ENCODE results near the gene ELAPOR1.
"Not testable (repeated sequence)": the region's sequence is repeated elsewhere in the genome, so short reads cannot be mapped to it uniquely, and the experiment has no call there.

Gene ELAPOR1

GRCh38 chr1:109133815-109134214 lies 19.9 kb downstream of the ELAPOR1 start:
- DNase-seq (ENCODE audit: extremely low read depth in 1 of 2, low read depth in 1 of 2): no peak

DNA sequence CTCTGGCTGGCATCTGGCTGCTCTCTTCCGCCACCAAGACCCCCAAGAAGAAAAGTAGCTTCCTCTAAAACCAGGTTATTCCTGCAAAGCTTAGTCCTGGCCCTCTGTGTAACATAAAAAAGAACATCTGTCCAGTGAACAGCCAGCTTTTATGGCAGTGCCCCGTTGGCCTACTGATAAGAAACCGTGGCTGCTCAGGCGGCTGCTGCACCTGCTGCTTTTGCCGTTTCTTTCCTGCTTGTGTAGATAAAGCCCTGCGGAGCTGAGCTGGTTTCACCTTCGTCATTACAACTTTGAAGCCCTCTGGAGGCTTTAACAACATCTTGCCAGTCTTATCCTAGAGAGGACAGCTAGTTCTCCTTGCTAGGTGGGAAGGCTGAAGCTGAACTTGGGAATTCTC lies 20.5 kb downstream of the ELAPOR1 start:
- DNase-seq (ENCODE audit: extremely low read depth in 1 of 2, low read depth in 1 of 2): no peak

- DNase-seq (ENCODE audit: extremely low read depth in 1 of 2, low read depth in 1 of 2): no peak
These were observed 22.0 kb downstream of the ELAPOR1 start for GRCh38 chr1:109135940-109136339.

- no peak for DNase-seq (ENCODE audit: extremely low read depth in 1 of 2, low read depth in 1 of 2)
These were observed 22.9 kb downstream of the ELAPOR1 start for GRCh38 chr1:109136766-109137165.

DNA sequence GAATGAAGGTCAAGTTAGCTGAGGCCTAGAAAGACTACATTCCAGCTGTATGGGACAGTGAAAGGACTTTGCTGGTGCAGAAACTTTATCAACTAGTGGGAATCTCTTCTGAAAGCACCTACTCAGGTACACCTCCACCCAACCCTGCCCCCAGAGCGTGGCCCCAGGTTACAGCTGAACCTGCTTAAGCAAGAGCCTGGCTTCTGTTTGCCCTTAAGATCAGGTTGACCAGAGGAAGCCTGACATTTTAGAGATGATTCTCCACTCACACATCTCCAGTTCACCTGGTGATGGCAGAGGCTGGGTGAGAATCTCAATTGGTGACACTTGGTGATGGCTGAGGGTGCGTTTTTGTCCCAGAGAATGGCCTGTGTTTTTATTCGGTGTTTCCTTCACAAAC lies 24.0 kb downstream of the ELAPOR1 start:
- DNase-seq (ENCODE audit: extremely low read depth in 1 of 2, low read depth in 1 of 2): no peak

GRCh38 chr1:109138358-109138757 lies 24.4 kb downstream of the ELAPOR1 start:
- no peak for DNase-seq (ENCODE audit: extremely low read depth in 1 of 2, low read depth in 1 of 2)

DNA sequence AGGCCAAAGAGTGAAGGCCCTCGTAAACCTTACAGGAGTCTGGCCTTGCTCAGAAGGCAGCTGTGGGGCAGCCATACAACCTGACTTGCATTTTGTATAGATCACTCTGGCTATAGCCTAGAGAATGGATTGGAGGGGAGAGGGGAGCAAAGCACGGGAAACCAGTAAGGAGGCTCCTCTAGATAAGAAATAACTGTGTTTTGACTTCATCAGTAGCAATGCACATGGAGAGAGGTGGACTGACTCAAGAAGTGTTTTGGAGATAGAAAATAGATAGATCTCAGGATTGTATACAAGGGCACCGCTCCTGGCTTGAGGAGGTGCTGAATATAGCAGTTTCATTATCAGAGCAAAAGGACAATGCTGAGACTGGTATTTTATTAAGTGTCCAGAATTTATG lies 26.5 kb downstream of the ELAPOR1 start:
- DNase-seq (ENCODE audit: extremely low read depth in 1 of 2, low read depth in 1 of 2): no peak

- DNase-seq (ENCODE audit: extremely low read depth in 1 of 2, low read depth in 1 of 2): no peak
These were observed 28.3 kb downstream of the ELAPOR1 start for GRCh38 chr1:109142260-109142659.

DNA sequence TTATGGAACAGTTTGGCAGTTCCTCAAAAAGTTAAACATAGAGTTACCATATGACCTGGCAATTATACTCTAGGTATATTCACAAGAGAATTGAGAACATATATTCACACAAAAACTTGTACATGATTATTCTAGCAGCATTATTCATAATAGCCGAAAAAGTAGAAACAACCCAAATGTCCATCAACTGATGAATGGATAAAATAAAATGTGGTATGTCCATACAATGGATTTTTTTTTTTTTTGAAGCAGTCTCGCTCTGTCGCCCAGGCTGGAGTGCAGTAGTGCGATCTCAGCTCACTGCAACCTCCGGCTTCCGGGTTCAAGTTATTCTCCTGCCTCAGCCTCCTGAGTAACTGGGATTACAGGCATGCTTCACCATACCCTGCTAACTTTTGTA lies 28.8 kb downstream of the ELAPOR1 start:
- not testable (repeated sequence) for DNase-seq (ENCODE audit: extremely low read depth in 1 of 2, low read depth in 1 of 2)

DNA sequence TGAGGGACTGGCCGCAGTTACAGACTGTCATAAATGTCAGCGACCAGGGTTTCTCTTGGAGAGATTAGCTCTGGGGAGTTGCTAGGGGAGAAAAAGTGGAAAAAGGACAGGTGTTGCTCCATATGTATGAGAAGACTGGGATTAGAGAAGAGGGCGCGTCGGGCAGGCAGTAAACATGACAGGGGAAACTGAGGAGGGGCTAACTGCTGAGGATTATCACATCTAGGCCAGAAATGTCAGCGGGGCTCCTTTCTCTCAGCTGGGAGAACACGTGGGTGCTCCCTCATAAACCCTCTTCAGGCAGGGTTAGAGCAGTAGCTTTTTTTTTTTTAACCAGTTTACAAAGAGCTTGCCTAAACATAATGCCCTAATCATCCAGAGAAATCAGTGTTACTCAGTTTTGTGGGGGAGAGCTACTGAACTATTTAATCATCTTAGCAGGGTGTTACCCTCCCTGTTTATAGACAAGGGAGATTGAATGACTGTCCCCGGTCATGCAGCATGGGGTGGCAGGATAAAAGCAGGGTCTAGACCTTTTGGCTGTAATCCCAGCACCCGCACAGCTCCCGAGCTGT lies 35.2 kb downstream of the ELAPOR1 start:
- no peak for DNase-seq (ENCODE audit: extremely low read depth in 1 of 2, low read depth in 1 of 2)

GRCh38 chr1:109149874-109150601 lies 36.1 kb downstream of the ELAPOR1 start:
- DNase-seq (ENCODE audit: extremely low read depth in 1 of 2, low read depth in 1 of 2): no peak

DNA sequence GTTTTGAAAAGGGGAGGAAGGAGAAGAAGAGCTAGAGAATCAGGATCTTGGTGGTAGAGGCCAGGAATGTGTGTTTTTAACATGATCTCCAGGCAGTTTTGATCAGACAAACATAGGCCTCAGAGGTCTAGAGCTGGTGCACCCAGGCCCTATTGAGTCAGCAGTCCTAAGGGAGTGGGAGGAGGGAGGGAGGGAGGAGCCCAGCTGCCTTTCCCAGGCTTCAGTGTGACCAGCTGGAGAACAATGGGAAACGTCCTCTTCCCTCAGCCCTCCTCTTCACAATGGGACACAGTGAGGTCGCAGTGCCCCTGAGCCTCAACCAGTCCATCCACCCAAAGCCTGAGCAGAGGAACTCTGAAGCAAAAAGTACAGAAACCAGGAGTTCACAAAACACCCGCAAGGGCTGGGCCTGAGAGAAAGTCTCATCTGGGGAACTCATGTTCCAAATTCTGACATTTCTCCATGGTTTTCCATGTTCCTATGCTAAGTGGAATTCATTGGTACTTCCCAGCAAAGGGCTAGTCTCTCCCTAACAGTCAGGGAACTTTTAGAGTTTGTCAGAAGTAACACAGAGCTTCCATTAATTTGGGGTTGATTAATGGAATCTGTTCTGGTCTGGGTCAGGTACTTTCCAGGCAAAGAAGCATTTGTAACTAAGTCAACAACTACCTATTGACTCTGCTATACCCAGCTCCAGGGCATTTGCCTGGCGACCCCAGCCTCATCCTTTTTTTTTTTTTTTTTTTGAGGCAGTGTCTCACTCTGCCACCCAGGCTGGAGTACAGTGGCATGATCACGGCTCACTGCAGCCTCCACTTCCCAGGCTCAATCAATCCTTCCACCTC lies 37.5 kb downstream of the ELAPOR1 start:
- DNase-seq (ENCODE audit: extremely low read depth in 1 of 2, low read depth in 1 of 2): no peak

DNA sequence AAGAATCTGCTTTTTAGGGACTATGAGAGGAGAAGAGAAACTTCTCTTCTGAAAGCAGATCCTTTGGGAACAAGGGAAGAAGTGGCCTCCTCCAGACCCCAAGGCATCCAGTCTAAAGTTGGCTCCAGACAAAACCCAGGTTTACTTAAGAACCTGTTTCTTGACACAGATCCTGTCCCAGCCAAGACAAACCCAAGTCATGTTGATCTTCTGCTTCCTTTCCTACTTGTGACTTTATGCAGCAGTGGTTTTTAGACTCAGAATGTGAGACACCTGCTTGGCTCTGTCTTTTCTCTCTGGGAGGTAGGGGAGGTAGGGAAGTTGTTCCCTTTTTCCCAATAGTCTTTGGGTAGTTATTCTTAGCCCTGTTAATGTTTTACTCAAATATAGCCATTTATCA lies 38.3 kb downstream of the ELAPOR1 start:
- no peak for DNase-seq (ENCODE audit: extremely low read depth in 1 of 2, low read depth in 1 of 2)

GRCh38 chr1:109156916-109157385 lies 43.0 kb downstream of the ELAPOR1 start:
- DNase-seq (ENCODE audit: extremely low read depth in 1 of 2, low read depth in 1 of 2): no peak

GRCh38 chr1:109158433-109158832 lies 44.5 kb downstream of the ELAPOR1 start:
- no peak for DNase-seq (ENCODE audit: extremely low read depth in 1 of 2, low read depth in 1 of 2)

GRCh38 chr1:109159326-109159725 lies 45.4 kb downstream of the ELAPOR1 start:
- no peak for DNase-seq (ENCODE audit: extremely low read depth in 1 of 2, low read depth in 1 of 2)

GRCh38 chr1:109160071-109160840 lies 46.3 kb downstream of the ELAPOR1 start:
- DNase-seq (ENCODE audit: extremely low read depth in 1 of 2, low read depth in 1 of 2): no peak

DNA sequence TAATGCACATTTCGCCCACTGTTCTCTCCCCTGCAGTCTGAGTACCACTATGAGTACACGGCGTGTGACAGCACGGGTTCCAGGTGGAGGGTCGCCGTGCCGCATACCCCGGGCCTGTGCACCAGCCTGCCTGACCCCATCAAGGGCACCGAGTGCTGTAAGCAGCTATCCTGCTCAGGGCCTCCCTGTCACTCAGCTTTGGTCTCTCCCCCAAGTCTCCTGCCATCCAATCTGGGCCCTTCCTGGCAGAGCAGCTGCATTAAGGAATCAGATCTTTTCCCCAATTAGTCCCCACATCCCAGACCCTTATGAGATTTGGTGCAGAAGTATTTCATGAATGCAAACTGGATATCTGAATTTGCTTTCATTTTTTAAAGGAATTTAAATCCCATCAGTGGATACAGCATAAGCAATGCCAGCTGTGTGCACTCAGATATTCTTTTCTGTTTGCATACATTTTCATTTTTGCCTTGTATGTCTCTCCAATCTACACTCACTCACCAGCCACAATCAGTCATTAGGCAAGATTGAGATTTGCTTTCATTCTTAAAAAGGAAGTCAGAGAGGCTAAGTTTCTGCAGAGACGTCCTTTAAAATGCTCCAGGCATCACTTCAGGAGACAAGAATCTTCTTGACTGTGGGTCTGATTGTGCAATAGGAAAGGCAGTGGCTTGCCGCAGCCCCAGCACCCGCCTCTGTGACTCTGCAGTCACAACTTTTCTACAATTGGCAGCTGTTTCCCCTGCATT lies 48.1 kb downstream of the ELAPOR1 start:
- no peak for DNase-seq (ENCODE audit: extremely low read depth in 1 of 2, low read depth in 1 of 2)

DNA sequence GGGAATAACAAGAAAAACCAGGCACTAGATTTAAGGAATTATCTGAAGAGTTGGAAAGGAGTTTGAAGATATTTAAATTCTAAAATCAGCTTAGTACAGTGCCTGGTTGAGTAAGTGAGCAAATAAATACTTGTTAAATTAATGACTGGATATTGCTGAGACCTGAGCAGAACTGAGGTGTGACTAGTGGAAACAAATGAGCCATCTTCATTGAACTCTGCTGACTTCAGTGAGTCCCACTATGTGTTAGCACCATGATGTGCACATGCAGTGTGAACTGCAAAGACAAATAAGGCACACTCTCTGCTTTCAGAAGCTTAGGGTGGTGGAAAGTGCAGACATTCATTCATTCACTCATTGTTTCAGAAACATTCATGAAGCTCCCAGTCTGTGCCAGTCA lies 48.7 kb downstream of the ELAPOR1 start:
- DNase-seq (ENCODE audit: extremely low read depth in 1 of 2, low read depth in 1 of 2): no peak

- DNase-seq (ENCODE audit: extremely low read depth in 1 of 2, low read depth in 1 of 2): no peak
These were observed 49.6 kb downstream of the ELAPOR1 start for GRCh38 chr1:109163551-109163950.

Data from activated CD8-positive, alpha-beta memory T cell treated with anti-CD3 and anti-CD28 coated beads for 1 hour (primary cell).